Ishikawa (cell line): ENCODE measurements around the gene ROBO2.

Experiments
- CEBPB ChIP-seq: IDR thresholded peaks from 2 replicates; pipeline ENCODE4 v1.6.1; 2012
- CREB1 ChIP-seq: IDR thresholded peaks from 2 replicates; pipeline ENCODE4 v1.6.1; 2012; ENCODE audit warnings: low read depth
- EGR1 ChIP-seq: IDR thresholded peaks from 2 replicates; pipeline ENCODE4 v1.6.1; 2012
- EP300 ChIP-seq: IDR thresholded peaks from 2 replicates; pipeline ENCODE4 v1.6.1; 2012; ENCODE audit warnings: borderline replicate concordance
- FOXM1 ChIP-seq: IDR thresholded peaks from 2 replicates; pipeline ENCODE4 v1.6.1; 2012; ENCODE audit warnings: low read depth, borderline replicate concordance
- MAX ChIP-seq: IDR thresholded peaks from 2 replicates; pipeline ENCODE4 v1.6.1; 2012
- NFIC ChIP-seq: IDR thresholded peaks from 2 replicates; pipeline ENCODE4 v1.6.1; 2012
- RAD21 ChIP-seq: IDR thresholded peaks from 2 replicates; pipeline ENCODE4 v1.6.1; 2012; ENCODE audit warnings: low read depth
- TAF1 ChIP-seq: IDR thresholded peaks from 2 replicates; pipeline ENCODE4 v1.6.1; 2012; ENCODE audit warnings: low read depth, mild to moderate bottlenecking
- TCF12 ChIP-seq: IDR thresholded peaks from 2 replicates; pipeline ENCODE4 v1.6.1; 2012; ENCODE audit warnings: low read depth
- TEAD4 ChIP-seq: IDR thresholded peaks from 2 replicates; pipeline ENCODE4 v1.6.1; 2012
- USF1 ChIP-seq: IDR thresholded peaks from 2 replicates; pipeline ENCODE4 v1.6.1; 2012
- YY1 ChIP-seq: IDR thresholded peaks from 2 replicates; pipeline ENCODE4 v1.6.1; 2012; ENCODE audit warnings: low read depth
- ZBTB7A ChIP-seq: IDR thresholded peaks from 2 replicates; pipeline ENCODE4 v1.6.1; 2012; ENCODE audit warnings: low read depth
- TF ChIP-seq, protein P1 (sequence below): IDR thresholded peaks from 2 replicates; pipeline ENCODE4 v1.6.1; 2012; ENCODE audit warnings: low read depth, mild to moderate bottlenecking

The ROBO2 gene

DNA sequence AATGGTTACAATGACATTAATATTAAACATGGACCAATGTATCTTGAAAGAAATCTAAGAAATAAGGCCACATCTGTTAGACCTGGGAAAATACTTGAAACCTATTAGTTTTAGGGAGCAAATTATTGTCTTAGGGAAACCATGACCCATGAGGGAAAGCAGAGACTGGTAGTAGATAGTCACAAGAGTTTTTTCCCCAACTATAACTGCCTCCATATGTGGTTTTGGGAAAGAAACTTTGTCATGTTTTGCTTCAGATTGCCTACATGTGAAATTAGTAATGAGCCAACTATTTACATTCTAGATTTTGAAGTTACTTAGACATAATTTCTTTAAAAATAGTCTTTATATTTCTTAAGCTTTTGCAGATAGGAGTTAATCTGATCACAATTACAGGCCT is 474.9 kb downstream of the ROBO2 start:
- TF ChIP-seq MAX (no peak), TAF1 (no peak), NFIC (no peak), CREB1 (no peak), EP300 (no peak), ZBTB7A (no peak), FOXM1 (no peak), EGR1 (no peak), USF1 (no peak), TEAD4 (no peak), TCF12 (no peak), RAD21 (no peak), CEBPB (no peak), YY1 (no peak)
- TF ChIP-seq, protein P1, sequence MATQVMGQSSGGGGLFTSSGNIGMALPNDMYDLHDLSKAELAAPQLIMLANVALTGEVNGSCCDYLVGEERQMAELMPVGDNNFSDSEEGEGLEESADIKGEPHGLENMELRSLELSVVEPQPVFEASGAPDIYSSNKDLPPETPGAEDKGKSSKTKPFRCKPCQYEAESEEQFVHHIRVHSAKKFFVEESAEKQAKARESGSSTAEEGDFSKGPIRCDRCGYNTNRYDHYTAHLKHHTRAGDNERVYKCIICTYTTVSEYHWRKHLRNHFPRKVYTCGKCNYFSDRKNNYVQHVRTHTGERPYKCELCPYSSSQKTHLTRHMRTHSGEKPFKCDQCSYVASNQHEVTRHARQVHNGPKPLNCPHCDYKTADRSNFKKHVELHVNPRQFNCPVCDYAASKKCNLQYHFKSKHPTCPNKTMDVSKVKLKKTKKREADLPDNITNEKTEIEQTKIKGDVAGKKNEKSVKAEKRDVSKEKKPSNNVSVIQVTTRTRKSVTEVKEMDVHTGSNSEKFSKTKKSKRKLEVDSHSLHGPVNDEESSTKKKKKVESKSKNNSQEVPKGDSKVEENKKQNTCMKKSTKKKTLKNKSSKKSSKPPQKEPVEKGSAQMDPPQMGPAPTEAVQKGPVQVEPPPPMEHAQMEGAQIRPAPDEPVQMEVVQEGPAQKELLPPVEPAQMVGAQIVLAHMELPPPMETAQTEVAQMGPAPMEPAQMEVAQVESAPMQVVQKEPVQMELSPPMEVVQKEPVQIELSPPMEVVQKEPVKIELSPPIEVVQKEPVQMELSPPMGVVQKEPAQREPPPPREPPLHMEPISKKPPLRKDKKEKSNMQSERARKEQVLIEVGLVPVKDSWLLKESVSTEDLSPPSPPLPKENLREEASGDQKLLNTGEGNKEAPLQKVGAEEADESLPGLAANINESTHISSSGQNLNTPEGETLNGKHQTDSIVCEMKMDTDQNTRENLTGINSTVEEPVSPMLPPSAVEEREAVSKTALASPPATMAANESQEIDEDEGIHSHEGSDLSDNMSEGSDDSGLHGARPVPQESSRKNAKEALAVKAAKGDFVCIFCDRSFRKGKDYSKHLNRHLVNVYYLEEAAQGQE = no peak

DNA sequence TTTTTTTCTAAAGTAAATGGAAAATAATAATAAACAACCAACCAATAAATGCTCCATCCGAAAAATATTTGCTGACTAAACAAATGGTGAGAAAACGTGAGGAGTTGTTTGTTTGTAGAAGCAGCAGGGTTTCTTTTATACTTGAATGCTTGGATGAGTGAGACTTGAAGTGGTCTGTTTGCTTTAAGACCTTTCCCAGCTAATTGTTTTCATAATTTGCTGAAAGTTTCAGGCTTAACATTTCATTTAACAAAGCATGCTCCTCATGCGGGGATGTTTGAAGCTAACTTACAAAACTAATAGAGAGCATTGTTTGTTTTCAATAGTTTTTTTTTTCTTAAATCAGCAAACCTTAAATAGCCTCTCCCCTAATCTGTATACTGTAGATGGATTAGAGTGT is 484.6 kb downstream of the ROBO2 start:
- TF ChIP-seq ZBTB7A (no peak), TEAD4 (no peak), RAD21 (no peak), CEBPB (no peak), FOXM1 (no peak), EP300 (no peak), MAX (no peak), YY1 (no peak), NFIC (no peak), TAF1 (no peak), USF1 (no peak), CREB1 (no peak), EGR1 (no peak), TCF12 (no peak)
- TF ChIP-seq, protein P1 = no peak

GRCh38 chr3:77524946-77525682 is 485.2 kb downstream of the ROBO2 start:
- no peak for TF ChIP-seq CREB1

DNA sequence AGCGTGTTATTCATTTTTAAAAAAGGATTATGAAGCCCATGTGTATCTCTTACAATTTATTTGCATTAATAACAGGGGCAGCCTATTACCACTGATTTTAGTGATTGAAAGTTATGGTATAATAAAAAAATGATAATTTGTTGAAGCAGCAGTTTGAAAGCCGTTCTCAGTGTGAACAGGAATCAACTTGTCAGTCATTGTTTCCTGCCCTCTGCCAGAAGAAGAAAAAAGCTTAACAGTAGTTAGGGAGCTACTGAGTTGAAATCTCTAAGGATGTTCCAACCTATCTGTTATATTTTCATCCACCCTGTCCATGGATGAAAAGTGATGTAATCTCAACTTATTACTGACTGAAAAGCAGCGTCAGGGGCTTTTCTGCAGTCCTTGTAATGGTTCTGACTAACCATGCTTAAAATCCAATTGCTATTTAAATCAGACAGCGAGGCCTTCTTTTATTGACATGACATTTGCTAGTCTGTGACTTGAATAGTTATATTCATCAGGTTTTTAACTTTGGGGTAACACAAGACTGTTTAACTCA is 486.7 kb downstream of the ROBO2 start:
- TF ChIP-seq YY1 (no peak), TCF12 (no peak), ZBTB7A (no peak), RAD21 (no peak), TEAD4 (no peak), TAF1 (no peak), EP300 (no peak), CREB1 (no peak), USF1 (no peak), CEBPB (no peak)
- TF ChIP-seq, protein P1 = no peak
